ENCODE measurements around the gene GSPT1. TPM values are rescaled to one million over a fixed set of nuclear protein-coding genes. Genes with fewer than 3 reads are reported as not detected.
A peak's percentile ranks its signal among the peaks of the same experiment; 100 is the strongest.

The GSPT1 gene
- polyA plus RNA-seq, 1 of the 3 experiments (the other 2 are of a cell fraction): 41.5 TPM

DNA sequence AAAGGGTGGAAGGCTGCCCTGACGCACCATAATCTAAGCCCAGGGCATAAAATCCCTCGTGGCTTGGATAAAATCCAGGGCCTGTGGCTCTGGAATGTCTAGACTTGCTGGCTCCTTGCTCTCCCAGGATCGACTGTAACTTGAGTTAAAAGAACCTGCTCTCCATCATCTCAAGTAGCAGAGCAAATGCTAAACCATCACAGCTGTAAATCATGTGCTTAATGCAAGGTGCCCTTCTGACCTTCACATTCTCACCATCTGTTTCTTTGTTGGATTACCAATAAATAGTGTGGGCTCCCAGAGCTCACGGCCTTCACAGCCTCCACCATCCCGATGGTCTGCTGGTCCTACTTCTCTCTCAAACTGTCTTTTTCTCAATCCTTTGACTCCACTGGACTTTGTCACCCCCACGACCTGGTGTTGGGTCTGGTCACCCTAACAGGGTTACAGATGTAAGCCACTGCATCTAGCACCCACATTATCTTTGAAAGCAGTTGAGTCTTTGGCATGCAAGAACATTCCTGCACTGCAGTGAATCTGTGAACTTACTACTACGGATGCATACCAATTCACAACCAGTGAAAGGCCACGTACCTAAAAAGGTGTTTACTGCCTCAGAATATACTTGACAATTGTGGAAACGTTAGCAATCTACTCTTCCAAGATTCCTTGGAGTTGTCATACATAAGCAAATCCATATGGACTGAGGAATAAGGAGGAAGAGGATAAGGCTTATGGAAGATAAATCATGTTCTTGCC, 79.7 kb downstream of the GSPT1 start (continued):
- TF ChIP-seq MEF2A (IDR thresholded peaks at IDR 0.05; ENCODE audit: borderline replicate concordance, low read depth) (no peak), GABPA (IDR thresholded peaks at IDR 0.05; ENCODE audit: low read depth) (no peak), NFIC (IDR thresholded peaks at IDR 0.05; ENCODE audit: borderline replicate concordance) (peak; percentile 58; the same call in 1 of the 2 replicates), FOXM1 (IDR thresholded peaks at IDR 0.05; ENCODE audit: low read depth) (no peak), CHD2 (IDR thresholded peaks at IDR 0.05; ENCODE audit: low read length, partially characterized antibody) (no peak), RXRA (IDR thresholded peaks at IDR 0.05; ENCODE audit: borderline replicate concordance, low read depth) (0 out of 2 replicates have a peak, but pooled peaks have one; percentile 8), FOXJ3 (CRISPR knock-in tag; IDR thresholded peaks at IDR 0.05) (no peak), USF1 (IDR thresholded peaks at IDR 0.05; ENCODE audit: borderline replicate concordance, low read depth) (no peak), ZBTB33 (IDR thresholded peaks at IDR 0.05; ENCODE audit: borderline replicate concordance, low read depth) (no peak), MXI1 (IDR thresholded peaks at IDR 0.05; ENCODE audit: low read depth, low read length) (no peak)
- TF ChIP-seq, protein P1, sequence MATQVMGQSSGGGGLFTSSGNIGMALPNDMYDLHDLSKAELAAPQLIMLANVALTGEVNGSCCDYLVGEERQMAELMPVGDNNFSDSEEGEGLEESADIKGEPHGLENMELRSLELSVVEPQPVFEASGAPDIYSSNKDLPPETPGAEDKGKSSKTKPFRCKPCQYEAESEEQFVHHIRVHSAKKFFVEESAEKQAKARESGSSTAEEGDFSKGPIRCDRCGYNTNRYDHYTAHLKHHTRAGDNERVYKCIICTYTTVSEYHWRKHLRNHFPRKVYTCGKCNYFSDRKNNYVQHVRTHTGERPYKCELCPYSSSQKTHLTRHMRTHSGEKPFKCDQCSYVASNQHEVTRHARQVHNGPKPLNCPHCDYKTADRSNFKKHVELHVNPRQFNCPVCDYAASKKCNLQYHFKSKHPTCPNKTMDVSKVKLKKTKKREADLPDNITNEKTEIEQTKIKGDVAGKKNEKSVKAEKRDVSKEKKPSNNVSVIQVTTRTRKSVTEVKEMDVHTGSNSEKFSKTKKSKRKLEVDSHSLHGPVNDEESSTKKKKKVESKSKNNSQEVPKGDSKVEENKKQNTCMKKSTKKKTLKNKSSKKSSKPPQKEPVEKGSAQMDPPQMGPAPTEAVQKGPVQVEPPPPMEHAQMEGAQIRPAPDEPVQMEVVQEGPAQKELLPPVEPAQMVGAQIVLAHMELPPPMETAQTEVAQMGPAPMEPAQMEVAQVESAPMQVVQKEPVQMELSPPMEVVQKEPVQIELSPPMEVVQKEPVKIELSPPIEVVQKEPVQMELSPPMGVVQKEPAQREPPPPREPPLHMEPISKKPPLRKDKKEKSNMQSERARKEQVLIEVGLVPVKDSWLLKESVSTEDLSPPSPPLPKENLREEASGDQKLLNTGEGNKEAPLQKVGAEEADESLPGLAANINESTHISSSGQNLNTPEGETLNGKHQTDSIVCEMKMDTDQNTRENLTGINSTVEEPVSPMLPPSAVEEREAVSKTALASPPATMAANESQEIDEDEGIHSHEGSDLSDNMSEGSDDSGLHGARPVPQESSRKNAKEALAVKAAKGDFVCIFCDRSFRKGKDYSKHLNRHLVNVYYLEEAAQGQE (IDR thresholded peaks at IDR 0.05; ENCODE audit: low read depth, low read length): no peak
- TF ChIP-seq, protein P2, sequence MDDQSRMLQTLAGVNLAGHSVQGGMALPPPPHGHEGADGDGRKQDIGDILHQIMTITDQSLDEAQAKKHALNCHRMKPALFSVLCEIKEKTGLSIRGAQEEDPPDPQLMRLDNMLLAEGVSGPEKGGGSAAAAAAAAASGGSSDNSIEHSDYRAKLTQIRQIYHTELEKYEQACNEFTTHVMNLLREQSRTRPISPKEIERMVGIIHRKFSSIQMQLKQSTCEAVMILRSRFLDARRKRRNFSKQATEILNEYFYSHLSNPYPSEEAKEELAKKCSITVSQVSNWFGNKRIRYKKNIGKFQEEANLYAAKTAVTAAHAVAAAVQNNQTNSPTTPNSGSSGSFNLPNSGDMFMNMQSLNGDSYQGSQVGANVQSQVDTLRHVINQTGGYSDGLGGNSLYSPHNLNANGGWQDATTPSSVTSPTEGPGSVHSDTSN (IDR thresholded peaks at IDR 0.05): peak; percentile 13; the same call in 1 of the 2 replicates
